CD14-positive monocyte (primary cell): ENCODE measurements around the gene ZDHHC24. TPM values are rescaled to one million over a fixed set of nuclear protein-coding genes. Genes with fewer than 3 reads are reported as not detected.

ENCODE experiments used
- DNase-seq, 3 donors: peaks; one replicate each; pipeline ENCODE4 v3.0.0-alpha.2; 2011 to 2022
- H2AFZ ChIP-seq: 2 replicates; pipeline ENCODE4 v1.6.0; 2012; ENCODE audit warnings: mild to moderate bottlenecking, low read depth, low read length, inconsistent platforms; ENCODE audit not compliant: insufficient read depth, poor library complexity, severe bottlenecking
- H3K27ac ChIP-seq, 2 donors: 1 replicate in 1 of 2; 2 replicates in 1 of 2; pipeline ENCODE4 v1.5.1; 2012 to 2013; ENCODE audit warnings: low read length in 2 of 2, control low read depth in 1 of 2, inconsistent platforms in 1 of 2, low read depth in 1 of 2, mild to moderate bottlenecking in 1 of 2
- H3K27me3 ChIP-seq, 2 donors: one replicate each; pipeline versions ENCODE4 v1.6.0 to v1.6.1; 2011 to 2013; ENCODE audit warnings: low read length in 2 of 2; ENCODE audit not compliant: control insufficient read depth in 2 of 2, insufficient read depth in 2 of 2
- H3K36me3 ChIP-seq, 2 donors: replicated peaks in 1 of 2; 1 replicate in 1 of 2; 2 replicates in 1 of 2; pipeline versions ENCODE4 v1.5.1 to v1.6.1; 2012 to 2013; ENCODE audit warnings: low read length in 2 of 2, control low read depth in 1 of 2, inconsistent platforms in 1 of 2, mild to moderate bottlenecking in 1 of 2; ENCODE audit not compliant: insufficient read depth in 2 of 2, control insufficient read depth in 1 of 2
- H3K4me1 ChIP-seq, 2 donors: 1 replicate in 1 of 2; 2 replicates in 1 of 2; pipeline versions ENCODE4 v1.5.1 to v1.6.1; 2012 to 2013; ENCODE audit warnings: low read length in 2 of 2, control low read depth in 1 of 2, inconsistent platforms in 1 of 2, mild to moderate bottlenecking in 1 of 2, moderate library complexity in 1 of 2; ENCODE audit not compliant: insufficient read depth in 2 of 2, control insufficient read depth in 1 of 2
- H3K4me2 ChIP-seq: replicated peaks from 2 replicates; pipeline ENCODE3; 2012; ENCODE audit warnings: low read length, moderate library complexity, mild to moderate bottlenecking; ENCODE audit not compliant: poor library complexity, severe bottlenecking; ENCODE audit errors: extremely low read depth
- H3K4me3 ChIP-seq, 3 experiments: fragments of 200-600 bp in 1 of 3; sonication (generic) in 1 of 3; replicated peaks in 1 of 3; 1 replicate in 2 of 3; 2 replicates in 1 of 3; pipeline ENCODE4 v1.5.1; 2011 to 2013; ENCODE audit warnings: low read length in 3 of 3, mild to moderate bottlenecking in 3 of 3, control low read depth in 2 of 3, low read depth in 2 of 3, inconsistent platforms in 1 of 3, moderate library complexity in 1 of 3
- H3K79me2 ChIP-seq: 2 replicates; pipeline ENCODE4 v1.6.0; 2012; ENCODE audit warnings: mild to moderate bottlenecking, control low read depth, inconsistent platforms, low read length, moderate library complexity; ENCODE audit not compliant: insufficient read depth
- H3K9ac ChIP-seq: 2 replicates; pipeline ENCODE4 v1.6.0; 2017; ENCODE audit warnings: low read length, mild to moderate bottlenecking; ENCODE audit not compliant: insufficient read depth, poor library complexity, severe bottlenecking
- H3K9me3 ChIP-seq, 2 donors: replicated peaks in 1 of 2; 1 replicate in 1 of 2; 2 replicates in 1 of 2; pipeline versions ENCODE4 v1.5.1 to v1.6.1; 2012 to 2013; ENCODE audit warnings: low read length in 2 of 2, control low read depth in 1 of 2; ENCODE audit not compliant: control insufficient read depth in 1 of 2, insufficient read depth in 1 of 2
- H4K20me1 ChIP-seq: 2 replicates; pipeline ENCODE4 v1.6.0; 2012; ENCODE audit warnings: mild to moderate bottlenecking, low read length, control low read depth, moderate library complexity; ENCODE audit not compliant: insufficient read depth
- H3K27ac Mint-ChIP-seq, 7 donors: one replicate each; pipeline ENCODE4 v1.8.0; 2020; ENCODE audit warnings: mild to moderate bottlenecking in 7 of 7, mixed read lengths in 7 of 7, moderate library complexity in 6 of 7, inconsistent platforms in 2 of 7
- H3K27me3 Mint-ChIP-seq, 3 donors: one replicate each; pipeline ENCODE4 v1.8.0; 2021 to 2022; ENCODE audit warnings: low read depth in 3 of 3, mild to moderate bottlenecking in 3 of 3, mixed read lengths in 3 of 3, moderate library complexity in 3 of 3, inconsistent platforms in 1 of 3
- H3K36me3 Mint-ChIP-seq, 2 donors: one replicate each; pipeline ENCODE4 v1.8.0; 2020; ENCODE audit warnings: mixed read lengths in 2 of 2, inconsistent platforms in 1 of 2, mild to moderate bottlenecking in 1 of 2
- H3K4me1 Mint-ChIP-seq: one replicate; pipeline ENCODE4 v1.8.0; 2020; ENCODE audit warnings: mild to moderate bottlenecking, mixed read lengths
- H3K4me3 Mint-ChIP-seq, 2 donors: one replicate each; pipeline ENCODE4 v1.8.0; 2020; ENCODE audit warnings: mild to moderate bottlenecking in 2 of 2, mixed read lengths in 2 of 2, moderate library complexity in 1 of 2
- H3K9me3 Mint-ChIP-seq, 7 donors: one replicate each; pipeline ENCODE4 v1.8.0; 2020 to 2022; ENCODE audit warnings: mixed read lengths in 7 of 7, mild to moderate bottlenecking in 6 of 7, moderate library complexity in 6 of 7, inconsistent platforms in 2 of 7
- WGBS: methylation state at CpG from one replicate; pipeline ENCODE4 v1.1.5; 2013; ENCODE audit warnings: missing lambda C conversion rate; ENCODE audit not compliant: insufficient coverage; 5-methylcytosine and 5-hydroxymethylcytosine counted together
- intact Hi-C, 2 donors: fragments of 100-400 bp; cut with micrococcal nuclease; formaldehyde crosslinking; loops; one replicate each; pipeline versions ENCODE4 v1.15.0 to v1.15.1; 2023
- polyA plus RNA-seq, 3 donors: library from polyadenylated mRNA; depleted of rRNA in 1 of 3; unstranded in 2 of 3; stranded (reverse) in 1 of 3; fragments of 300-500 nt in 2 of 3; fragments of >200 nt in 1 of 3; fragmentation: Illumina TruSeq in 2 of 3; gene quantifications; 1 replicate in 2 of 3; 2 replicates in 1 of 3; pipeline ENCODE4 v1.2.3, GENCODE V29; 2012 to 2021
- TF ChIP-seq, protein P1 (sequence below): fragments of 200-600 bp; IDR thresholded peaks from one replicate; pipeline ENCODE4 v1.8.0; 2022; ENCODE audit warnings: antibody characterized with exemption, mild to moderate bottlenecking

ZDHHC24 gene
- polyA plus RNA-seq, 3 donors: 10.9 to 14.0 (median 11.9) TPM

DNA sequence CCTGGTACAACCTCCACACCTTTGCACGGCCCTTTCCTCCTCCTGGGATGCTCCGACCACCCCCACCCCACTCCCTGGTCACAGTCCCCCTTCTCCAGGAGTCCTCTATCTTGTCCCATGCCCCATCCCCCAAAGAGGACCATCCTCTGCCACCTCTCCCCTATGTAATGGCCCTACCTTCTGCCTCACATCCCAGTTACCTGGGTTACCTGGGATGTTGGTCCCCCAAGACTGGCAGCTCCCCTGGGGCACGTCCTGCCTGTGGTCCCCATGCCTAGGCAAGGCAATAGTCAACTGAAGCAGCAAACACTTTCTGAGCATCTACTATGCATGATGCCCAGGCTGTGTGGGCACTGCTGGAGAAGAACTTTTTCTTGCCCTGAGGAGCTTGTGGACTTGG, 9.6 kb upstream of the ZDHHC24 start:
- no peaks in the 10 kb centered on the region for H3K36me3 ChIP-seq
- Mint-ChIP-seq H3K27ac (no peak overlapping the region), H3K9me3 (peaks cover 0 to 2% (median 0%) of the 10 kb centered on the region in 7 donors), H3K36me3 (no peaks in the 10 kb centered on the region), H3K27me3 (peaks cover 22 to 34% (median 23%) of the 10 kb centered on the region in 3 donors), H3K4me1 (peaks cover 8% of the 10 kb centered on the region), H3K4me3 (no peak overlapping the region)
- intact Hi-C loops: no loop called here
- H4K20me1 ChIP-seq: no peaks in the 10 kb centered on the region
- no peak overlapping the region for H3K27ac ChIP-seq
- no peak overlapping the region for H2AFZ ChIP-seq
- TF ChIP-seq, protein P1, sequence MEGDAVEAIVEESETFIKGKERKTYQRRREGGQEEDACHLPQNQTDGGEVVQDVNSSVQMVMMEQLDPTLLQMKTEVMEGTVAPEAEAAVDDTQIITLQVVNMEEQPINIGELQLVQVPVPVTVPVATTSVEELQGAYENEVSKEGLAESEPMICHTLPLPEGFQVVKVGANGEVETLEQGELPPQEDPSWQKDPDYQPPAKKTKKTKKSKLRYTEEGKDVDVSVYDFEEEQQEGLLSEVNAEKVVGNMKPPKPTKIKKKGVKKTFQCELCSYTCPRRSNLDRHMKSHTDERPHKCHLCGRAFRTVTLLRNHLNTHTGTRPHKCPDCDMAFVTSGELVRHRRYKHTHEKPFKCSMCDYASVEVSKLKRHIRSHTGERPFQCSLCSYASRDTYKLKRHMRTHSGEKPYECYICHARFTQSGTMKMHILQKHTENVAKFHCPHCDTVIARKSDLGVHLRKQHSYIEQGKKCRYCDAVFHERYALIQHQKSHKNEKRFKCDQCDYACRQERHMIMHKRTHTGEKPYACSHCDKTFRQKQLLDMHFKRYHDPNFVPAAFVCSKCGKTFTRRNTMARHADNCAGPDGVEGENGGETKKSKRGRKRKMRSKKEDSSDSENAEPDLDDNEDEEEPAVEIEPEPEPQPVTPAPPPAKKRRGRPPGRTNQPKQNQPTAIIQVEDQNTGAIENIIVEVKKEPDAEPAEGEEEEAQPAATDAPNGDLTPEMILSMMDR: no peak
- 78% methylated on average over 3 of the region's 3 CpGs for WGBS
- DNase-seq: no peak
- H3K4me3 ChIP-seq: no peak overlapping the region
- H3K9ac ChIP-seq: no peak overlapping the region
- H3K4me1 ChIP-seq: peaks cover 0 to 5% of the 10 kb centered on the region in 2 donors
- H3K4me2 ChIP-seq: no peak overlapping the region
- H3K9me3 ChIP-seq: no peaks in the 10 kb centered on the region
- no peaks in the 10 kb centered on the region for H3K79me2 ChIP-seq
- peaks cover 3 to 19% of the 10 kb centered on the region in 2 donors for H3K27me3 ChIP-seq

DNA sequence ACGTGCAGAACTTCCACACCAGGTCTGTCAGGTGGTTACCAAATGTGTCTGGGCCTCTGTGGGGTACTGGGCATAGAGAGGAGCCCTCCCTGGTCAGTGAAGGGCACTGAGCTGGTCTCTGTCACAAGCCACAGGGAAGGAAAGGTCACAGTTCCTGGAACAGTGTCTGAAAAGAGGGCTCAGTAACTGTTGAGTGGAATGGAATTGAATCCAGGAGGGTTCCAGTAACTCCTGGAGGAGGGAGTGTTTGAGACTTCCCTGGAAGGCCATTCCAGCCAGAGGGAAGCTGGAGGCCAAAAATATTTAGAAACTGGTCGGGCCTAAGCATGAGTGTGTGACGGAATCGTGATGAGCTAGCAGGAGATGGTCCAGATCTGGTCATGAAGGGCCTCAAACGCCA, 8.8 kb upstream of the ZDHHC24 start:
- Histone ChIP-seq H2AFZ (no peak overlapping the region), H3K36me3 (no peaks in the 10 kb centered on the region), H3K79me2 (no peaks in the 10 kb centered on the region), H3K9ac (no peak overlapping the region), H3K9me3 (no peaks in the 10 kb centered on the region), H3K4me1 (peaks cover 0 to 5% of the 10 kb centered on the region in 2 donors), H3K4me3 (no peak overlapping the region), H3K27ac (no peak overlapping the region), H4K20me1 (no peaks in the 10 kb centered on the region), H3K4me2 (no peak overlapping the region), H3K27me3 (peaks cover 3 to 17% of the 10 kb centered on the region in 2 donors)
- no peaks in the 10 kb centered on the region for H3K36me3 Mint-ChIP-seq
- H3K4me1 Mint-ChIP-seq: peaks cover 8% of the 10 kb centered on the region
- H3K27me3 Mint-ChIP-seq: peaks cover 22 to 32% (median 23%) of the 10 kb centered on the region in 3 donors
- intact Hi-C loops: no loop called here
- no peak overlapping the region for H3K4me3 Mint-ChIP-seq
- peaks cover 0 to 2% (median 0%) of the 10 kb centered on the region in 7 donors for H3K9me3 Mint-ChIP-seq
- no peak for DNase-seq
- H3K27ac Mint-ChIP-seq: no peak overlapping the region
- TF ChIP-seq, protein P1: no peak
- 95% methylated on average over 2 of the region's 5 CpGs for WGBS
